GM12873 (cell line): ENCODE measurements around the gene CRYZL1.

ENCODE experiments used
- CTCF ChIP-seq: IDR thresholded peaks from 2 replicates; pipeline ENCODE4 v1.5.1; 2012; ENCODE audit warnings: low read depth, mild to moderate bottlenecking, moderate library complexity, low read length, control low read depth; ENCODE audit not compliant: insufficient read depth; ENCODE audit errors: missing control alignments

CRYZL1 gene

GRCh38 chr21:33546086-33546485, 95.5 kb downstream of the CRYZL1 start:
- no peak for TF ChIP-seq CTCF

GRCh38 chr21:33544451-33545195, 96.9 kb downstream of the CRYZL1 start:
- no peak for TF ChIP-seq CTCF

- TF ChIP-seq CTCF, result no peak
Measured at GRCh38 chr21:33543505-33544129, 97.9 kb downstream of the CRYZL1 start.

- no peak for TF ChIP-seq CTCF
Measured at GRCh38 chr21:33542640-33543504, 98.7 kb downstream of the CRYZL1 start, which contains the start of gene SON. Gene SON (plus strand): TSS chr21:33543038. CDS start chr21:33543093, 55 bp downstream.

GRCh38 chr21:33541756-33542639, 99.5 kb downstream of the CRYZL1 start, which contains the start of gene GART:
Gene GART (minus strand): TSS chr21:33542117. CDS start chr21:33539315, 2,802 bp downstream.
- no peak for TF ChIP-seq CTCF

GRCh38 chr21:33541105-33541711, 100.3 kb downstream of the CRYZL1 start:
- no peak for TF ChIP-seq CTCF
